Amniotic epithelial cell (primary cell): Measurements from ENCODE around the gene CIAPIN1.
"Not testable (repeated sequence)": the region's sequence is repeated elsewhere in the genome, so short reads cannot be mapped to it uniquely, and the experiment has no call there.

Experiments used
- DNase-seq: peaks from one replicate; pipeline ENCODE4 v3.0.0-alpha.2; 2010; ENCODE audit warnings: low read depth

Gene CIAPIN1

DNA sequence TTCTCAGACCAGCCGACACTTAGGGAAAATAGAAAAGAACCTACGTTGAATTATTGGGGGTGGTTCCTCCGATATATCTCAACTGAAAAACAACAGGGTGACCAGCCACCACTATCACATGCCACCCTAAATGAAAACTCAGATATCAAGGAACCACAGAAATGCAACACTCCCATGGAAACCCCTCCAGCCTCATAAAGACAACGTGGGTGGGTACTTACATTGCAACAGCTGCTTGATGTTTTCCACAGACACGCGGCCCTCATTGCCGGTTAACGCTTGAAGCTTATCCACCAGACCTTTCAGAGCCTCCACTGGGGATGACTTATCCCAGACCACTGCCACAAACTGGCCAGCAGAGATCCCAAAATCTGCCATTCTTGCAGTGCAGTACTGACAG, 6.6 kb downstream of the CIAPIN1 start:
- not testable (repeated sequence) for DNase-seq

DNA sequence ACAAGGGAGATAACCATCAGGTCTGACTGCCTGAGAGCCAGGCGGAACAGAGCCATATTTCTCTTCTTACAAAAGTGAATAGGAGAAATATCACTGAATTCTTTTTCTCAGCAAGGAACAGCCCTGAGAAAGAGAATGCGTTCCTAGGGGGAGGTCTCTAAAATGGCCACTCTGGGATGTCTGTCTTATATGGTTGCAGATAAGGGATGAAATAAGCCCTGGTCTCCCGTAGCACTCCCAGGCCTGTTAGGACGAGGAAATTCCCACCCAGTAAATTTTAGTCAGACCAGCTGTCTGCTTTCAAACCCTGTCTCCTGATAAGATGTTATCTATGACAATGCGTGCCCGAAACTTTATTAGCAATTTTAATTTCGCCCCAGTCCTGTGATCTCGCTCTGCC, 7.2 kb downstream of the CIAPIN1 start:
- not testable (repeated sequence) for DNase-seq

DNA sequence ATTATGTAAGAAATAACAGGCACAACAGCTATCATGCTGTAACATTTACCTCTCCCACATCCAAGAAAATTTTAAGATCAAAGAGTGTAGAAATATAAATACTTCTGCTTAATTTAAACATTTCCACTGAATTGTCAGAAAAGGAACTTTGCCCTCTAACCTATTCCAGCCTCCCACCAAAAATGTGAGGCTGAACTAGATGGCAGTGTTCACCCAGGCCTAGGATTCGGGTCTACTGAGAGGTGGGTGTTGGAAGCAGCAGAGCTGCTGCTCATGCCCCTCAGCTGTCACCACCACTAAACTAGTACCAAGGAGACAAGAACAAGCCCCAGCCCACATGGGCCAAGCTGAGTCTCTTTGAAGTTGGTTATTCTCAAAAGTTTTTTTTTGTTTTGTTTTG, 11.3 kb downstream of the CIAPIN1 start:
- no peak for DNase-seq

DNA sequence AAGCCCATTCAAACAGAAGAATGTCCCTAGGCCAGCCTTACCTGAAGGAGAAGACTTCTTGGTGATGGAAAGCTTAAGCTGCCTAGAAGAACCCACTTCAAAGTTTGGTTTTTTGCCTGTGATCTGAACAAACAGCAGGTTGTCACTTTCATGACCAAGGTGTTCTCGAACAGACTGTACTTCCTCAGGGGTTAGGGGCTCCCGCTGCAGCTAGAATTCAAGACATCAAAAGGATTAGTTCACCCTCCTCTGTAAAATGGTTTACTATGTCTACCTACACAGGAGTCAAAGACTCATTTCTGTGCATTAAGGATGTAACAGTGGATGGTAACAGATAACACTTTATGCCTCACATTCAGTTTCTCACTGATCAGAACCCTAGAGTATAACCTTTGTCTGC, 13.2 kb downstream of the CIAPIN1 start:
- DNase-seq = no peak

DNA sequence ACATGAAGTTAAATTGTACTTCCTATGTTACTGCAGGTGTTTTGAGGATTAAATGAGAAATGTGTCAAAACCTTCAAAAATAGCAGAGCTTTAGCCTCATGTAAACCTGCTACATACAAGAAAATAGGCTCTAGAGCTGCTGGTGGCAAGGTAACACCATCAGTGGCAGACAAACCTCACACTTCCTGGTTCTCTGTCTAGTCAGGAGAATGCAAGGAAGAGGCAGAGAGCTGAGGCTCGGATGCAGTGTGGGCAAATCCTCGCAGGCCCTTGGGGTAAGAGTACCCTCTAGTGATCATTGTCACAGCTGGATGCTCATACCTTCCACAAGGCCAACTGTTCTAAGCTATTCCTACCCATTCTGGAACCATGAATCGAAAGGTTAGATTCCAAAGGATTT, 14.2 kb downstream of the CIAPIN1 start:
- DNase-seq = no peak

DNA sequence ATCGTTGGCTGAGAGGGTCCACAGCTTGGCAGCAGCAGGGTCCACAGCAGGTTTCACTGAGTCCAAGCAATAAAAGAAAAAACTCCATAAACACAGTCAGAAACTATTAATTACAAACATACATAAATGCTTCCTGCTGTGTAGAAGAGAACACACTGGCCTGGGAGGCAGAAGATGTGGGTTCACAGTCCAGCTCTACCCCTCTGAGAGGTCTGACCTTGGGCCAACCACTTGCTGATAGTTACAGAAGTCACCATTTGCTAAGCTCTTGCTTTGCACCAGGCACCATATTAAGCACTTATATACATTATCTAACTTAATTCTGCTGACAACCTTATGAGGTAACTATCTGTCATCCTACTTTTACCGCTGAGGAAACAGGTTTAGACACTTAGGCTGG, 14.7 kb downstream of the CIAPIN1 start:
- DNase-seq = no peak

DNA sequence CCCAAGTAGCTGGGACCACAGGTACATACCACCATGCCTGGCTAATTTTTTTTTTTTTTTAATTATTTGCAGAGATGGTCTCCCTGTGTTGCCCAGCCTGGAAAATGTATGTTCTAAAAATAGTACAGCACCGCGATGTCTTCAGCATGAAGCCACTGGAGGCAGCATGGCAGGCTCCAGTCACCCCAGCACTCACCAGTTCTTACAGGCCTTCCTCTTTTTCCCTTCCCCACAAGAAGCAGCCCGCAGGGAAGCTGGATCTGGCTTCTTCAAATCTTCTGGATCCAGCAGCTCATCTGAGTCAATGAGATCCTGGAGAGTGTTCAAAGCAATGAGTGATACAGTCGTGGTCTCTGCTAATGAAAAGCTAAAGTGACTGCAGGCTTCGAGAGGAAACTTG, 16.2 kb downstream of the CIAPIN1 start:
- no peak for DNase-seq

DNA sequence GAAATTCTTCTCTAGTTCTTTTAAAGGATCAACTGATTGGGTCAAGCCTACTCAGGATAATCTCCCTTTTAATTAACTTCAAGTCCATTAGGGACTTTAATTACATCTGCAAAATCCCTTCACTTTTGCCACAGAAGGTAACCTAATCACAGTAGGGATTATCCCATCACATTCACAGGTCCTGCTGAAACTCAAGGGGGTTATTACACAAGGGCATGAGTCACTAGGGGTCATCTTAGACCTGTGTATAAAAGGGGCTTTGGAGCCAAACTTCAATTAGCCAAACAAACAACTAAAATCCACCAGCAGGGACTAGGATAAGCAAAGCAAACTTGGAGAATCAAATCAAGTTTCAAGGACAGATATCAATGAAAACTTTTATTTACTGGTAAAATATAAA, 19.4 kb downstream of the CIAPIN1 start:
- DNase-seq = peak; percentile 57

DNA sequence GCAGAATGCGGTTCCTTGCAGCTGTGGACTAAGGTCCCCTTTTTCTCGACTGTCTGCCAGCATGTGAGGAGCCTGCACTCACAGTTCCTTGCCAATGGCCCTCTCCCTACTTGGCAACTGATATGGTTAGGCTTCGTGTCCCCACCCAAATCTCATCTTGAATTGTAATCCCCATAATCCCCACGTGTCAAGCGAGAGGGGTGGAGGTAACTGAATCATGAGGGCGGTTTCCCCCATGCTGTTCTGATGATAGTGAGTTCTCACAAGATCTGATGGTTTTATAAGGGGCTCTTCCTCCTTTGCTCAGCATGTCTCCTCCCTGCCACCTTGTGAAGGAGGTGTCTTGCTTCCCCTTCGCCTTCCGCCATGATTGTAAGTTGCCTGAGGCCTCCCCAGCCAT, 19.9 kb downstream of the CIAPIN1 start:
- no peak for DNase-seq

DNA sequence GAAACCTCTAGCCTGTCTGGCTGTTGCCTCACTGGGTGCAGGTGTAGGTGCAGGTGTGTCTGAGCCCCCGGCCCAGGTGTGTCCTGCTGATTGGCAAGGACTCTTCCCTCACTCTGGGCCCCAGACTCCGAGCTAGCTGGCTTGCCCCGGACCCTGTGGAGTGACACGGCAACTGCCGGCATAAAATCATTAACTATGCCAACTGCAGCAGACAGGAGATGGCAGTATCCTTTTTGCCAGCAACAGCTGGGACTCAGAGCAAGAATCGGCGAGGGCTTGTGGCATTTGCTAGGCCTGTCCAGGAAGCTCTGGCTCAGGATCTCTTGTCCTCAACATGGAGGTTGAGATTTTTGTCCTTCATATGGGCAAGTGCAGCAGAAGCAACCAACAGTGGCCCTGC, 20.8 kb downstream of the CIAPIN1 start:
- DNase-seq = no peak

DNA sequence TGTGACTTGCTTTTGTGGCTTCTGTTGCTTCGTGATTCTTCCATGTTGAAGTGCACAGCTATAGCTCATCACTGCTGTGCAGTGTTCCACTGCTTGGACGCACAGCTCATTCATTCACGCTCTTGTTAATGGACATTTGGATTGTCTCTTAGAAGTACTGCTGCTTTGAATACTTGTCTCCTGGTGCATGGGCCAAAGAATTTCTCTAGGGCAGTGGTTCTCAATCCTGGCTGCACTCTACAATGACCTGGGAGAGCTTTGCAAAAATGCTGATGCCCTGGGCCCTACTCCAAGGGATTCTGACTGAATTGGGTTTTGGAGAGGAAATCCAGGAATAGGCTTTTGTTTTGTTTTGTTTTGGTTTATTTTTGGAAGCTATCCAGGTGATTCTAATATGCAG, 22.6 kb downstream of the CIAPIN1 start:
- no peak for DNase-seq

DNA sequence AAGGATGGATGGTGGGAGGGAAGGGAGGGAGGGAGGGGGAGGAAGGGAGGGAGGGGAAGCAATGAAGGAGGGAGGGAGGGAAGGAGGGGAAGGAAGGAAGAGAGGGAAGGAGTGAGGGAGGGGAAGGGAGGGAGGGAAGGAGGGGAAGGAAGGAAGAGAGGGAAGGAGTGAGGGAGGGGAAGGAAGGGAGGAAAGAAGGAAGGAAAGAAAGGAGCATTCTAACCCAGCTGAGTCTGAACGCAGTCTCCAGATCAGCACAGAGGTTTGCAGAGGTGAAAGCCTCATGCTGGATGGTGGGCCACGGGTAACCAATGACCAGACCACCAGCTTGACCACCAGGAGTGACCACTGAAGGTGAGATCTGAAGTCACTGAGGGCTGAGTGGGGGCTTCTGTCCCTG, 24.0 kb downstream of the CIAPIN1 start:
- no peak for DNase-seq

DNA sequence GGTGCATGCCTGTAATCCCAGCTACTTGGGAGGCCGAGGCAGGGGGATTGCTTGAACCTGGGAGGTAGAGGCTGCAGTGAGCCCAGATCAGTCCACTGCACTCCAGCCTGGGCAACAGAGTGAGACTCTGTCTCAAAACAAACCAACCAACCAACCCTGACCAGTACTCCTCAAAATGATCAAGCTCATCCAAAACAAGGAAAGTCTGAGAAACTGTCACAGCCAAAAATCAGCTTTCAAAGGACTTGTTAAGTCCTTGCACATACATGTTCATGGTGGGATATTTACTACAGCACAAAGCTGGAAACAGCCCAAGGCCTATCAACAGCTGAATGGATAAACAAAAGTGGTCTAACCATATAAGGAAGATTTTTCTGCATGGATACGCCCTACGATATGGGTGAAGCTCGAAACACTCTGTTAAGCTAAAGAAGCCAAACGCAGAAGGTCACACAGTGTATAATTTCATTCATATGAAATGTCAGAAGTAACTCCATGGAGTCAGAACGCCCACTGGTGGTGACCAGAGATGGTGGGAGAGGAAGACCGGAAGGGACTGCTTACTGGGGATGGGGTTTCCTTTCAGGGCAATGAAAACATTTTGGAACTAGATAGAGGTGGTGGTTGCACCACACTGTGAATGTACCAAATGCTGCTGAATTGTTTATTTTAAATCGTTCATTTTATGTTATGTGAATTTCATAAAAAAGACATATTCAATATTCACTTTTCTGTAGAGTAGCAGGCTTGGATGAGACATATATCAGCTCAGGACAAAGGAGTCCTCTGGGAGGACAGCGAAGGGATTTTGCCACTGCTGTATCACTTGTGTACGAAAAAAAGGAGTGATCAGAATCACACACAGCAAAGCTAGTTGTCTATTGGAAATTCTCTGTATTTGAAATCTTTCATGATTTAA, 24.9 kb downstream of the CIAPIN1 start:
- peak; percentile 59 for DNase-seq

DNA sequence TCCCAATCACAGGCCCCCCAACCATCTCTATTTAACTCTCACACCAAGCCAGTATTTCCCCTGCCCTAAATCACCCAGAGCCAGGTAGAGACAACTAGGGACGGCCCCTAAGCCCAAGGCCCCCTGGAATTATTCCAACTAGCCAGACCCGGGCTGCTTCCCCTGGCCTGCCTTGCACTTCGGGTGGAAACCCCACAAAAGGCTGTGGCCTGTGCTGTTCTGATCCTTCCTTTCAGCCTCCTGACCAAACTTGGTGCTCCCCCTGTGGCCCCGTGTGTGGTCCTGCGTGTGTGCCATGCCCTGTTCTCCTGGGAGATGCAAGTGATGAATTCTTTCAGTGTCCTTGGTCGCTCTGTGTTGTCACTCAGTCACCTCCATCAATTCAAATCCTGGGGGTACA, 27.7 kb downstream of the CIAPIN1 start:
- DNase-seq = no peak

DNA sequence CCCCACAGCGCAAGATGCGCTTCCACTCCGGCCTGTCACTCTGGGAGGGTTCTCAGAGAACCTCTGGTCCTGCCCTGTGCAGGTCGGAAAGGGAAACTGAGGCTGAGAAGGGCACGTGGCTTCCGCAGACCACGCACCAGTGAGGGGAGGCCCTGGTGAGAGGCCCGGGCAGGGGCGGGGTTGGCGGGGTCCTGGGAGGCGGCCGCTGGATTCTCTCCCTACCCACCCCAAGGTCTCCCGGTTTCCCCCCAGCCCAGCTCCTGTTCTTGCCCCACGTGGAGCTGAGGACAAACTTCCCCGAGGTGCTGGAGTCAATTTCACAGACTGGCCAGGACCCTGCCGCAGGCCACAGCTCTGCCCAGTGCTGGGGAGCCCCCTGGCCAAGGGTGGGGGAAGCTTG, 31.1 kb downstream of the CIAPIN1 start:
- no peak for DNase-seq

DNA sequence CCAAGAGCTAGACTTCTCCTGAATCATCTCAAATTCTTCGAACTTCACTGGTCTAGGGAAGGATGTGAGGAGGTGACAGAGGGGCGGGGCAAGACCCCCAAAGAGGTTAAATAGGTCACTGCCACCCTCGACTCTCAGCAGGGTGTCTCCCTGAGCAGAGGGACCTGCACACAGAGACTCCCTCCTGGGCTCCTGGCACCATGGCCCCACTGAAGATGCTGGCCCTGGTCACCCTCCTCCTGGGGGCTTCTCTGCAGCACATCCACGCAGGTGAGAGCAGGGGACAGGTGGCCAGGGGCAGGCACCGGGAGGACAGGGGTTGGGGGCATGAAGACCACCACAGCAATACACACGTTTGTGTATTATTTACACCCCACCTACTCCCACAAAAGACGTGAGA, 33.5 kb downstream of the CIAPIN1 start:
- DNase-seq = no peak

DNA sequence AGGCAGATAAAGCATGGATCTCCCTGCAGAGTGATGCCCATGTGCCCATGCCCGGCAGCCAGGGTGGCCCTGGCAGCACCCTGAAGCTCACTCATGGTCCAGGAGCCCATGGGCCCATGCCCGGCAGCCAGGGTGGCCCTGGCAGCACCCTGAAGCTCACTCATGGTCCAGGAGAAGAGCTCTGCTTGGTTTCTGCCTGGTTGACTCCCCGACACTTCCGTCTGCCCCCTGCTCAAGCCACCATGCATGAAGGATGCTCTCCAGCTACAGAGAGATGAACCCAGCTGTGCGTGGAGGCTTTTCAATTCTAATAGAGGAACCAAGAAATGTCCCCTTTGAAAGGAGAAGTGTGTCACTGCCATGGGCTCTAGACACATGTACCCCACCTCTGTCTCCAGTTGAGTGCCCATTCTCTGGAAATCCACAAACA, 33.9 kb downstream of the CIAPIN1 start:
- no peak for DNase-seq

DNA sequence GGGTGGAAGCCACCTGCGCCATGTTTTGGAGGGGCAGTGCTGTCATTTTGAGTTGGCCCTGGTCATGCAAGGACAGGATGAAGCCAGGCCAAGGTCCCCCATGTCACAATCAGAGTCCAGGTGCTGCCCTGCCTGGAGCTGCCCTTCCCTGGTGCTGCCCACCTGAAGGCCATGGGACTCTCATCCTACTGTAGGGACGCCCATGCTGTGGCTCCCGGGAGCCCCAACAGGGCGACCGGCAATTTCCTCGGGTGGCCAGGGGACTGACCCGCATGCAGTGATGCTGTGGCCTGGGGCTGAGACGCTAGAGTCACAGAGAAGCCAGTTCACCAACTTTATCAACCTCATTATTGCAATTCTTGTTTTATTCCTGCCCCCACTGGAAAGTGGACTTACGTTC, 34.6 kb downstream of the CIAPIN1 start:
- no peak for DNase-seq

DNA sequence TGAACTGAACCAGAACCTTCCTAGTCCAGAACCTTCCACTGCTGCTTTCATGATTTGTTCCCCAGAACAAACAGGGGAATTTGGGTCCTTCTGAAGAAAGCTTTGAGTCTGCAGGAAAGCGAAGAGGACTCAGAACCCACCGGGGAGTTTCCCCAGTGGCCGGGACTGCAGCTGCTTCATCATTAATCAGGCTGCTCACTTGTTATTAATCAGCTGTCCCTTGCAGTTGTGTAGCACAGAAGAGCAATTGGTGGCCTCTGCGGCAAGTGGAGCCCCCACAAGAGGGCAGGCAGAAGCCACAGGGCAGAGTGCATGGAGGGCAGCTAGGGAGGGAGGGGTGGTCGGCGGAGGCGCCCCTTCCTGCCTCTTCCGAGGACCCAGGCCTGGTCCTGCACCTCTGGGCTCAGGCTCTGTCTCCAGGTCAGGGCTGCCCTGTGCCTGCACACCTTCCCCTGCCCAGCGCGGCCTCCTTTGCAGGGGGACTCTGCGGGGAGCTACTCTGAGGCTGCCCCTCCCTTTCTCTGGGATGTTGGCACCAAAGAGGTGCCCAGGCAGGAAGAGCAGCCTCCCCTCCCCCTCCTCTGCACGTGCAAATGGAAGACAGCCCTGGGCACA, 35.7 kb downstream of the CIAPIN1 start:
- no peak for DNase-seq

DNA sequence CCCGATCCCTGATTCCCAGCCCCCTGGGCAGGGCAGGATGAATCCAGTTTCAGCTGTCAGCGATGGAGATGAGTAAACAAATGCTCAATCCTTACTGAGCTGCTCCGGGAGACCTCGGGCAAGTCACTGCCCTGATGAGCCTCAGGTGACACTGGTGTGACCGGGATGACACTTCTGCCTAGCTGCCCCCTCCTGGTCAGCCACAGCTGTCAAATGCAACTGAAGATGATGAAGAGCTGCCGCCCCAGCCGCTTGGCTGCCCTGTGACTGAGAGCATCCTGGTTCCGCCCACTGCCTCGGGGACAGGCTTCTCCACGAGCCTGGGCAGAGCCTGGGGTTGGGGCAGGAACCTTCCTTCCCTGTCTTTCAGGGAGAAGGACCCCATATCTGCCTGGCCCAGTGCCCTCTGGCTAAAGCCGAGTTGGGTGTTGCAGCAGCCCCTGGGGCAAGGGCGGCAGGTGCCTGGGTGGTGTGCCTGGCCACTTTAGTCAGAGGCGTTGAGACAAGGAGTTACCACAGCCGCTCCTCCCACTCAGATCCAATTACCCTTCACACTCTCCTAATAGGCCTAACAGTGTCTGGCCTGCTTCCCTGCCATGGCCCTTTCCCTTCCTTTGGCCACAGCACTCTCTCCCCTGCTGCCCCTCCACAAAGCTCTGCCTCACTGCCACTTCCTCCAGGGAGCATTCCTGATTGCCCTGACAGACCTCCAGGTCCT, 37.2 kb downstream of the CIAPIN1 start:
- DNase-seq = no peak

DNA sequence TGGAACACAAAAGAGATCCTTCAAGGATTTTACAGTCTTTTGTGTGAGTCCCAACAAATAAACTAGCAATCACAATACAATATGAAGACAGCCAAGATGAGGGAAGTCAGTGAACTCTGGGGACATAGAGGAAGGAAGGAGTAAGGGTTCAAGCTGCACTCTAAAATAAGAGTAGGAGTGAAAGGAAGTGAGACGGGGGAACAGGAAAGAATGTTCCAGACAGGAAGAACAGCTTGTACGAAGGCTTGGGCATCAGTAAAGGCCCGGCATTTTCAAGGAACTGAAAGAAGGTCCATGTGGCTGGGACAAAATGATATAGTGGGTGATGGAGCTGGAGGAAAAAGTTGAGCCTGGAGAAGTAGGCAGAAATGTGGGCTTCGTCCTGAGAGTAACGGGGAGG, 38.1 kb downstream of the CIAPIN1 start:
- DNase-seq = no peak

DNA sequence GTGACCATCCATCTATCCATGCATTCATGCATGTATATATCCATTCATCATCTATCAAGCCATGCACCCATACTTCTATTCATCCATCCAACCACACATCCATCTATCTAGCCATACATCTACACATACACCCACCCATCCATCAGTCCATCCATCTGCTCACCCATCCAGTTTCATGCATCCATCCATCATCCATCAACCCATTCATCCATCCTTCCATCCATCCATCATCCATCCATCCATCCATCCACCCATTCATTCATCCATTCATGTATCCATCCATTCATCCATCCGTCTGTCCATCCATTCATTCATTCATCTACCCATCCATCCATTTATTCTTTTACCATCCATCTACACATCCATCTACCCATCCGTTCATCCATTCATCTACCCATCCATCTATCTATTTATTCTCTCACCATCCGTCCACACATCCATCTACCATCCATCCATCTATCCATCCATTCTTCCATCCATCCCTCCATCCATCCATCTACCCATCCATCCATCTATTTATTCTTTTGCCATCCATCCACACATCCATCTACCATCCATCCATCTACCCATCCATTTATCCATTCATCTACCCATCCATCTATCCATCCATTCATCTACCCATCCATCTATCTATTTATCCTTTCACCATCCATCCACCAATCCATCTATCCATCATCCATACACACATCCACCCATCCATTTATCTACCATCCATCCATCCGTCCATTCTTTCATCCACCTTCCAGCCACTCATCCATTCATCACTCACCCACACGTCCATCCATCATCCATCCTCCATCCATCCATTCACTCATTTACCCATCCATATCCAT, 39.4 kb downstream of the CIAPIN1 start:
- DNase-seq = no peak
